HepG2 (cell line): ENCODE data around the gene BORCS5. TPM values are rescaled to one million over a fixed set of nuclear protein-coding genes. Genes with fewer than 3 reads are reported as not detected.

Experiments used
- ATAC-seq: fragments of 200-7000 bp; cut with Tn5 transposase; 3 replicates; pipeline ENCODE4 v1.9.1; 2020; ENCODE audit warnings: mild to moderate bottlenecking, moderate library complexity
- BruUV-seq: library from RNA; stranded (reverse); fragments of 400-500 nt; replicated peaks from 2 replicates; lab custom pipeline; 2021; lab: Mats Ljungman, UMichigan
- CTCF ChIA-PET: fragments of 300-600 bp; formaldehyde crosslinking; extraction: SDS; loops from one replicate; lab custom pipeline; 2021; ENCODE audit warnings: low total read pairs, inconsistent platforms, low intra/inter-chr PET ratio; lab: Yijun Ruan, JAX
- POLR2A ChIA-PET: fragments of 350-600 bp; sonication (Branson Sonifier 250); formaldehyde crosslinking; loops from one replicate; lab custom pipeline; 2020; ENCODE audit warnings: antibody characterized with exemption, inconsistent platforms; lab: Yijun Ruan, JAX
- DNase-seq: peaks from one replicate; pipeline ENCODE4 v3.0.0-alpha.2; 2015; ENCODE audit warnings: low spot score
- FAIRE-seq: peaks from 3 replicates; lab custom pipeline; 2011; peaks lifted over from hg19 to GRCh38; lab: Jason Lieb, UNC
- H2AFZ ChIP-seq: one replicate; pipeline ENCODE4 v1.6.1; 2011; ENCODE audit warnings: low read length, inconsistent platforms
- H3K27ac ChIP-seq: fragments of 300-600 bp; 3 replicates; pipeline ENCODE4 v1.8.0; 2011; ENCODE audit warnings: mixed run types, mild to moderate bottlenecking, mixed read lengths, low read length, inconsistent platforms; ENCODE audit not compliant: insufficient read depth; ENCODE audit errors: extremely low read length
- H3K27me3 ChIP-seq, 2 experiments: fragments of 200-600 bp in 1 of 2; 2 replicates in 1 of 2; 3 replicates in 1 of 2; pipeline versions ENCODE4 v1.6.0 to v1.8.0; 2011; ENCODE audit warnings: low read length in 2 of 2, mild to moderate bottlenecking in 2 of 2, moderate library complexity in 2 of 2, inconsistent platforms in 1 of 2; ENCODE audit not compliant: insufficient read depth in 2 of 2, control insufficient read depth in 1 of 2
- H3K36me3 ChIP-seq, 2 experiments: fragments of 200-600 bp in 1 of 2; replicated peaks in 1 of 2; 2 replicates in 1 of 2; 3 replicates in 1 of 2; pipeline versions ENCODE4 v1.5.1 to v1.8.0; 2011; ENCODE audit warnings: low read length in 2 of 2, inconsistent platforms in 1 of 2; ENCODE audit not compliant: insufficient read depth in 2 of 2, control insufficient read depth in 1 of 2
- H3K4me1 ChIP-seq: 2 replicates; pipeline ENCODE4 v1.5.1; 2012; ENCODE audit warnings: low read length, inconsistent platforms; ENCODE audit not compliant: insufficient read depth
- H3K4me2 ChIP-seq: 2 replicates; pipeline ENCODE4 v1.6.0; 2011; ENCODE audit warnings: low read depth, low read length, inconsistent platforms
- H3K4me3 ChIP-seq, 3 experiments: fragments of 200-600 bp in 1 of 3; sonication (generic), shearing (Covaris generic) in 1 of 3; replicated peaks in 1 of 3; 2 replicates each; pipeline ENCODE4 v1.5.1; 2011 to 2016; ENCODE audit warnings: low read length in 3 of 3, inconsistent platforms in 2 of 3, low read depth in 2 of 3, mild to moderate bottlenecking in 2 of 3, control low read depth in 1 of 3, mixed read lengths in 1 of 3; ENCODE audit not compliant: insufficient read depth in 1 of 3
- H3K79me2 ChIP-seq: one replicate; pipeline ENCODE4 v1.6.1; 2011; ENCODE audit warnings: low read length, inconsistent platforms; ENCODE audit not compliant: insufficient read depth
- H3K9ac ChIP-seq: 2 replicates; pipeline ENCODE4 v1.6.0; 2011; ENCODE audit warnings: mild to moderate bottlenecking, low read depth, low read length, inconsistent platforms; ENCODE audit not compliant: insufficient read depth
- H3K9me3 ChIP-seq: 2 replicates; pipeline ENCODE4 v1.5.1; 2012; ENCODE audit warnings: mild to moderate bottlenecking, low read length
- H4K20me1 ChIP-seq: 2 replicates; pipeline ENCODE4 v1.6.0; 2011; ENCODE audit warnings: inconsistent platforms, mild to moderate bottlenecking, low read length, moderate library complexity; ENCODE audit not compliant: insufficient read depth
- HDAC1 ChIP-seq: sonication (generic); formaldehyde crosslinking; IDR thresholded peaks from 2 replicates; pipeline ENCODE4 v1.5.1; 2020; ENCODE audit warnings: mild to moderate bottlenecking, missing genetic modification reagents
- IKZF4 ChIP-seq: sonication (generic); formaldehyde crosslinking; IDR thresholded peaks from 2 replicates; pipeline ENCODE4 v1.5.1; 2020; ENCODE audit warnings: borderline replicate concordance, mild to moderate bottlenecking, low read depth, missing genetic modification reagents; ENCODE audit errors: not compliant biosample characterization
- MED1 ChIP-seq: sonication (generic); formaldehyde crosslinking; IDR thresholded peaks from 2 replicates; pipeline ENCODE4 v1.4.0; 2020; ENCODE audit warnings: missing genetic modification reagents
- NFE2 ChIP-seq: sonication (generic); formaldehyde crosslinking; IDR thresholded peaks from 2 replicates; pipeline ENCODE4 v1.4.0; 2020; ENCODE audit warnings: missing genetic modification reagents
- RFXAP ChIP-seq: sonication (generic); formaldehyde crosslinking; IDR thresholded peaks from 2 replicates; pipeline ENCODE4 v1.4.0; 2020; ENCODE audit warnings: missing genetic modification reagents, borderline replicate concordance
- ZNF781 ChIP-seq: sonication (generic); formaldehyde crosslinking; IDR thresholded peaks from 2 replicates; pipeline ENCODE4 v1.5.1; 2020; ENCODE audit warnings: borderline replicate concordance, mild to moderate bottlenecking, missing genetic modification reagents; ENCODE audit errors: not compliant biosample characterization
- WGBS: methylation state at CpG from one replicate; pipeline ENCODE4 v1.1.6; 2017; ENCODE audit warnings: low lambda C conversion rate; 5-methylcytosine and 5-hydroxymethylcytosine counted together
- in situ Hi-C: cut with HindIII; loops from 2 replicates; pipeline ENCODE4 v1.10.0; 2017; ENCODE audit warnings: low pct_unique_long_range_greater_than_20kb; ENCODE audit not compliant: extremely low pct_ligation_motif_present
- intact Hi-C: fragments of 100-400 bp; cut with micrococcal nuclease; formaldehyde crosslinking; loops from one replicate; pipeline ENCODE4 v1.10.0; 2022; ENCODE audit not compliant: unreplicated experiment
- polyA plus RNA-seq, 8 experiments: library from polyadenylated mRNA; depleted of rRNA in 3 of 8; stranded (reverse) in 7 of 8; unstranded in 1 of 8; fragments of >200 nt; fragmentation: Illumina TruSeq in 4 of 8; extraction: Trizol in 4 of 8; gene quantifications; 2 replicates each; pipeline versions ENCODE4 v1.2.1 to v1.2.3, GENCODE V29; 2011 to 2016; ENCODE audit warnings: low read depth in 4 of 8, missing spikeins in 1 of 8, mixed read lengths in 1 of 8; ENCODE audit not compliant: insufficient read depth in 1 of 8
- total RNA-seq, 5 experiments: library from RNA; depleted of rRNA; stranded (reverse); fragments of >200 nt; fragmentation: Illumina TruSeq; extraction: Trizol; gene quantifications; 2 replicates each; pipeline ENCODE4 v1.2.3, GENCODE V29; 2016; ENCODE audit warnings: low read depth in 1 of 5
- TF ChIP-seq, protein P1 (sequence below): sonication (generic); formaldehyde crosslinking; IDR thresholded peaks from 2 replicates; pipeline ENCODE4 v1.5.0; 2020; ENCODE audit warnings: mild to moderate bottlenecking, missing genetic modification reagents
- TF ChIP-seq, protein P2 (sequence below): sonication (generic); formaldehyde crosslinking; IDR thresholded peaks from 2 replicates; pipeline ENCODE4 v1.8.0; 2023; ENCODE audit warnings: mild to moderate bottlenecking, missing genetic modification reagents

BORCS5 gene
- total and polyA plus RNA-seq, 2 of the 13 experiments (the other 11 are each of a cell fraction or from before 2014, with no cell fraction given): 3.9 to 4.7 TPM

DNA sequence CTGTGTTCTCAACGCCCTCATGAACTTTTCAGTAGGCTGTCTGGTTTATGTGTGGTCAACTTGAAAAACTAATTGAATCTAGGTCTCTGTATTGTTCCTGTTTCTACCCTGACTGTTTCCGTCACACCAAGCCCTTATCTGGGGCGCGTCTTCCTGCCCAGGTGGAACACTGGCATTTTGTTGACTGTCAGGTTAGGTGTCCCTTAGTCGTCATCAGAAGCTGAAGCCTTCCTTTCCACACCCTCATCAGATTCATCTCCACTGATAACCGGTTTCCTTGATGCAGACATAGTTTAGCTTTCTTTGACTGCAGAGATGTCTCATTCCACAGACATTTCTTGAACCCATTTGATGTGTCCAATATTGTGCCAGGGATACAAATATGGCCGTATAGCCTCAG, 109.3 kb downstream of the BORCS5 start:
- Histone ChIP-seq H3K79me2 (no peaks in the 10 kb centered on the region), H3K9ac (no peak overlapping the region), H2AFZ (no peak overlapping the region), H3K4me1 (peaks cover 6% of the 10 kb centered on the region), H3K4me3 (no peak overlapping the region), H4K20me1 (no peaks in the 10 kb centered on the region), H3K27me3 (no peaks in the 10 kb centered on the region), H3K9me3 (no peaks in the 10 kb centered on the region), H3K4me2 (no peak overlapping the region), H3K27ac (no peak overlapping the region), H3K36me3 (peaks cover 0 to 2% of the 10 kb centered on the region in 2 experiments; a peak in 3 of 5 replicates)
- no peak for DNase-seq
- no TSS peak for BruUV-seq
- intact Hi-C loops: no loop called here
- ChIA-PET CTCF (no interaction called here), POLR2A (interaction anchor here (1.3 kb wide), 1 partner anchor 21 kb away, joined by 3 read pairs; no protein-coding TSS in a partner anchor)
- 98% methylated on average over 7 of the region's 7 CpGs for WGBS
- ATAC-seq: no peak
- no peak for FAIRE-seq
- in situ Hi-C loops: no loop called here
- no peak for TF ChIP-seq IKZF4
- TF ChIP-seq ZNF781 (CRISPR knock-in tag): no peak
- TF ChIP-seq RFXAP: no peak
- no peak for TF ChIP-seq NFE2 (CRISPR knock-in tag)
- TF ChIP-seq MED1 (CRISPR knock-in tag): no peak
- TF ChIP-seq, protein P1, sequence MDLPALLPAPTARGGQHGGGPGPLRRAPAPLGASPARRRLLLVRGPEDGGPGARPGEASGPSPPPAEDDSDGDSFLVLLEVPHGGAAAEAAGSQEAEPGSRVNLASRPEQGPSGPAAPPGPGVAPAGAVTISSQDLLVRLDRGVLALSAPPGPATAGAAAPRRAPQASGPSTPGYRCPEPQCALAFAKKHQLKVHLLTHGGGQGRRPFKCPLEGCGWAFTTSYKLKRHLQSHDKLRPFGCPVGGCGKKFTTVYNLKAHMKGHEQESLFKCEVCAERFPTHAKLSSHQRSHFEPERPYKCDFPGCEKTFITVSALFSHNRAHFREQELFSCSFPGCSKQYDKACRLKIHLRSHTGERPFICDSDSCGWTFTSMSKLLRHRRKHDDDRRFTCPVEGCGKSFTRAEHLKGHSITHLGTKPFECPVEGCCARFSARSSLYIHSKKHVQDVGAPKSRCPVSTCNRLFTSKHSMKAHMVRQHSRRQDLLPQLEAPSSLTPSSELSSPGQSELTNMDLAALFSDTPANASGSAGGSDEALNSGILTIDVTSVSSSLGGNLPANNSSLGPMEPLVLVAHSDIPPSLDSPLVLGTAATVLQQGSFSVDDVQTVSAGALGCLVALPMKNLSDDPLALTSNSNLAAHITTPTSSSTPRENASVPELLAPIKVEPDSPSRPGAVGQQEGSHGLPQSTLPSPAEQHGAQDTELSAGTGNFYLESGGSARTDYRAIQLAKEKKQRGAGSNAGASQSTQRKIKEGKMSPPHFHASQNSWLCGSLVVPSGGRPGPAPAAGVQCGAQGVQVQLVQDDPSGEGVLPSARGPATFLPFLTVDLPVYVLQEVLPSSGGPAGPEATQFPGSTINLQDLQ: no peak
- no peak for TF ChIP-seq HDAC1 (CRISPR knock-in tag)
- TF ChIP-seq, protein P2, sequence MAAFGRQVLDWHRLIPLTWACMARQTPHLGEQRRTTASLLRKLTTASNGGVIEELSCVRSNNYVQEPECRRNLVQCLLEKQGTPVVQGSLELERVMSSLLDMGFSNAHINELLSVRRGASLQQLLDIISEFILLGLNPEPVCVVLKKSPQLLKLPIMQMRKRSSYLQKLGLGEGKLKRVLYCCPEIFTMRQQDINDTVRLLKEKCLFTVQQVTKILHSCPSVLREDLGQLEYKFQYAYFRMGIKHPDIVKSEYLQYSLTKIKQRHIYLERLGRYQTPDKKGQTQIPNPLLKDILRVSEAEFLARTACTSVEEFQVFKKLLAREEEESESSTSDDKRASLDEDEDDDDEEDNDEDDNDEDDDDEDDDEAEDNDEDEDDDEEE (CRISPR knock-in tag): no peak
